ENCODE data around the gene MAGEA11. TPM values are rescaled to one million over a fixed set of nuclear protein-coding genes. Genes with fewer than 3 reads are reported as not detected.

The MAGEA11 gene
- polyA plus RNA-seq, 6 donors from 2014 or later = not detected

Other genes starting within 250 kb of the MAGEA11 start
- 100 to 1,000 TPM in 1 of 6 donors, 10 to 100 TPM in 5; 71.1 to 106 (median 77.5) TPM for gene IDS, start 206.8 kb upstream of the MAGEA11 start, polyA plus RNA-seq (ENCODE audit: low read depth in 6 of 6)
- 10 to 100 TPM; 10.6 to 27.8 (median 23.2) TPM for gene EOLA1, start 171.0 kb upstream of the MAGEA11 start, polyA plus RNA-seq (ENCODE audit: low read depth in 6 of 6)
- not detected for gene HSFX3, start 162.1 kb upstream of the MAGEA11 start, polyA plus RNA-seq (ENCODE audit: low read depth in 6 of 6)
- not detected for gene MAGEA9B, start 124.6 kb upstream of the MAGEA11 start, polyA plus RNA-seq (ENCODE audit: low read depth in 6 of 6)
- under 1 TPM in 3 of 6 donors, not detected in 3; 0.18 to 0.72 (median 0.30) TPM for gene HSFX2, start 116.7 kb upstream of the MAGEA11 start, polyA plus RNA-seq (ENCODE audit: low read depth in 6 of 6)
- 10 to 100 TPM in 5 of 6 donors, 1 to 10 TPM in 1; 9.1 to 23.7 (median 16.7) TPM for gene TMEM185A, start 80.3 kb upstream of the MAGEA11 start, polyA plus RNA-seq (ENCODE audit: low read depth in 6 of 6)
- under 1 TPM in 2 of 6 donors, not detected in 4; 0.24 to 0.32 TPM for gene HSFX1, start 62.0 kb downstream of the MAGEA11 start, polyA plus RNA-seq (ENCODE audit: low read depth in 6 of 6)
- gene MAGEA9, start 69.9 kb downstream of the MAGEA11 start, polyA plus RNA-seq (ENCODE audit: low read depth in 6 of 6) = not detected
- under 1 TPM in 1 of 6 donors, not detected in 5; 0.16 TPM for gene MAGEA8, start 169.1 kb downstream of the MAGEA11 start, polyA plus RNA-seq (ENCODE audit: low read depth in 6 of 6)
- not detected for gene HSFX4, start 217.5 kb downstream of the MAGEA11 start, polyA plus RNA-seq (ENCODE audit: low read depth in 6 of 6)
- 10 to 100 TPM; 10.9 to 34.8 (median 24.4) TPM for gene EOLA2, start 226.4 kb downstream of the MAGEA11 start, polyA plus RNA-seq (ENCODE audit: low read depth in 6 of 6)

Data from naive B cell (primary cell).